Mononuclear cell (primary cell): ENCODE measurements around the gene TAS2R46. TPM values are rescaled to one million over a fixed set of nuclear protein-coding genes. Genes with fewer than 3 reads are reported as not detected.

Experiments
- total RNA-seq: library from RNA; depleted of rRNA; stranded (reverse); fragments of >200 nt; gene quantifications from one replicate; pipeline ENCODE4 v1.2.3, GENCODE V29; 2012

The TAS2R46 gene
- total RNA-seq, 1 donor = 6.5 TPM

Other genes with a start within 250 kb of the TAS2R46 start
- 0.31 TPM for gene TAS2R10, start 235.9 kb downstream of the TAS2R46 start, total RNA-seq
- 0.52 TPM for gene PRR4, start 212.8 kb downstream of the TAS2R46 start, total RNA-seq
- gene PRH1, start 178.0 kb downstream of the TAS2R46 start, total RNA-seq = 24.2 TPM
- gene TAS2R13, start 152.7 kb downstream of the TAS2R46 start, total RNA-seq = 0.94 TPM
- gene PRH2, start 133.1 kb downstream of the TAS2R46 start, total RNA-seq = not detected
- 1.2 TPM for gene TAS2R14, start 123.0 kb downstream of the TAS2R46 start, total RNA-seq
- gene TAS2R50, start 75.4 kb downstream of the TAS2R46 start, total RNA-seq = 0.31 TPM
- 2.6 TPM for gene TAS2R20, start 64.0 kb downstream of the TAS2R46 start, total RNA-seq
- gene TAS2R19, start 39.7 kb downstream of the TAS2R46 start, total RNA-seq = 1.8 TPM
- gene TAS2R31, start 30.9 kb downstream of the TAS2R46 start, total RNA-seq = 3.9 TPM
- gene TAS2R43, start 30.0 kb upstream of the TAS2R46 start, total RNA-seq = not detected
- gene TAS2R30, start 72.3 kb upstream of the TAS2R46 start, total RNA-seq = 21.8 TPM
- 6.3 TPM for gene SMIM10L1, start 108.9 kb upstream of the TAS2R46 start, total RNA-seq
- gene TAS2R42, start 124.6 kb upstream of the TAS2R46 start, total RNA-seq = not detected
- 0.10 TPM for gene PRB3, start 207.4 kb upstream of the TAS2R46 start, total RNA-seq
- gene PRB4, start 248.1 kb upstream of the TAS2R46 start, total RNA-seq = not detected